Measurements from ENCODE around the gene ASB18.

DNA sequence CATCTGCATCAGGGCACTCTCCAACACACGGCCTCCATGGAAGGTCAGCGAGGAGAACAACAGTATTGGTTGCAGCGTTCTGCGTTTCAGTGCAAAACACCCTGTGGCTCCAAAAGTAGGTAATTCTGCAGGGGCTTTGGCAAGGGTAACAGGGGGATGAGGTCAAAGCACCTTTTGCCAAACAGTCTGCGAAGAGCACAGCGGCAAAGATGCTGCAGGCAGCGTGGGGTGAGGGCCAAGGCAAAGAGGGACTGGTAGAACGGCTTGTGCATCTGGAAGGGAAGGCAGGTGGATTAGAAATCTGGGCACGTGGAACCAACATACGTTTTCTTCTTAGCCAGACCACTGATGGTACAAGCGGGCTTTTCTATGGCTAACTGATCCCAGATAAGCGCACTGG, 69.4 kb downstream of the ASB18 start:
- TF ChIP-seq, protein P1, sequence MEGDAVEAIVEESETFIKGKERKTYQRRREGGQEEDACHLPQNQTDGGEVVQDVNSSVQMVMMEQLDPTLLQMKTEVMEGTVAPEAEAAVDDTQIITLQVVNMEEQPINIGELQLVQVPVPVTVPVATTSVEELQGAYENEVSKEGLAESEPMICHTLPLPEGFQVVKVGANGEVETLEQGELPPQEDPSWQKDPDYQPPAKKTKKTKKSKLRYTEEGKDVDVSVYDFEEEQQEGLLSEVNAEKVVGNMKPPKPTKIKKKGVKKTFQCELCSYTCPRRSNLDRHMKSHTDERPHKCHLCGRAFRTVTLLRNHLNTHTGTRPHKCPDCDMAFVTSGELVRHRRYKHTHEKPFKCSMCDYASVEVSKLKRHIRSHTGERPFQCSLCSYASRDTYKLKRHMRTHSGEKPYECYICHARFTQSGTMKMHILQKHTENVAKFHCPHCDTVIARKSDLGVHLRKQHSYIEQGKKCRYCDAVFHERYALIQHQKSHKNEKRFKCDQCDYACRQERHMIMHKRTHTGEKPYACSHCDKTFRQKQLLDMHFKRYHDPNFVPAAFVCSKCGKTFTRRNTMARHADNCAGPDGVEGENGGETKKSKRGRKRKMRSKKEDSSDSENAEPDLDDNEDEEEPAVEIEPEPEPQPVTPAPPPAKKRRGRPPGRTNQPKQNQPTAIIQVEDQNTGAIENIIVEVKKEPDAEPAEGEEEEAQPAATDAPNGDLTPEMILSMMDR (IDR thresholded peaks at IDR 0.05; ENCODE audit: low read length): no peak
- no peak for TF ChIP-seq EZH2 (IDR thresholded peaks at IDR 0.05; ENCODE audit: borderline replicate concordance, low read length)

All from OCI-LY1 (cell line).